PC-9 (cell line): ENCODE results near the gene KIF26B. TPM values are rescaled to one million over a fixed set of nuclear protein-coding genes. Genes with fewer than 3 reads are reported as not detected.
"Not testable (repeated sequence)": the region's sequence is repeated elsewhere in the genome, so short reads cannot be mapped to it uniquely, and the experiment has no call there.

ENCODE experiments used
- BruUV-seq: library from RNA; stranded (reverse); fragments of 400-500 nt; replicated peaks from 2 replicates; lab custom pipeline; 2021; lab: Mats Ljungman, UMichigan
- CTCF ChIA-PET: fragments of 300-600 bp; sonication (Branson Sonifier 250); formaldehyde crosslinking; loops from one replicate; lab custom pipeline; 2022; ENCODE audit warnings: antibody characterized with exemption; lab: Charles Lee
- POLR2A ChIA-PET: fragments of 300-600 bp; sonication (Branson Sonifier 250); formaldehyde crosslinking; loops from one replicate; lab custom pipeline; 2022; ENCODE audit warnings: antibody characterized with exemption; ENCODE audit not compliant: unreplicated experiment; lab: Charles Lee
- DNase-seq, 2 experiments: peaks; one replicate each; pipeline versions ENCODE4 v3.0.0 to v3.0.0-alpha.2; 2015 to 2022; ENCODE audit warnings: mixed read lengths in 1 of 2
- H2AFZ ChIP-seq: fragments of 200-600 bp; sonication (generic); 2 replicates; pipeline ENCODE4 v1.8.1; 2017; ENCODE audit warnings: antibody characterized with exemption
- H3F3A ChIP-seq: fragments of 200-600 bp; sonication (generic); 2 replicates; pipeline ENCODE4 v1.8.1; 2017; ENCODE audit warnings: antibody characterized with exemption, mild to moderate bottlenecking, low read depth; ENCODE audit not compliant: insufficient read depth
- H3K27ac ChIP-seq: fragments of 200-600 bp; sonication (generic); 2 replicates; pipeline ENCODE4 v1.6.1; 2016; ENCODE audit warnings: mixed run types
- H3K27me3 ChIP-seq: fragments of 200-600 bp; sonication (generic); 2 replicates; pipeline ENCODE4 v1.6.1; 2016; ENCODE audit warnings: low read depth, mixed run types; ENCODE audit not compliant: insufficient read depth
- H3K36me3 ChIP-seq: fragments of 200-600 bp; sonication (generic); 2 replicates; pipeline ENCODE4 v1.6.1; 2016; ENCODE audit warnings: low read depth, mixed run types
- H3K4me1 ChIP-seq: fragments of 200-600 bp; sonication (generic); replicated peaks from 2 replicates; pipeline ENCODE4 v1.6.1; 2016; ENCODE audit warnings: mixed run types; ENCODE audit not compliant: insufficient read depth
- H3K4me2 ChIP-seq: fragments of 200-600 bp; sonication (generic); 2 replicates; pipeline ENCODE4 v1.6.1; 2017; ENCODE audit warnings: mixed run types
- H3K4me3 ChIP-seq: fragments of 200-600 bp; sonication (generic); 2 replicates; pipeline ENCODE4 v1.6.1; 2016; ENCODE audit warnings: mixed run types
- H3K79me2 ChIP-seq: fragments of 200-600 bp; sonication (generic); 2 replicates; pipeline ENCODE4 v1.6.1; 2017; ENCODE audit warnings: low read depth, mixed run types
- H3K9me2 ChIP-seq: fragments of 200-600 bp; sonication (generic); 2 replicates; pipeline ENCODE4 v1.8.1; 2017; ENCODE audit warnings: mild to moderate bottlenecking; ENCODE audit not compliant: insufficient read depth
- H3K9me3 ChIP-seq: fragments of 200-600 bp; sonication (generic); 2 replicates; pipeline ENCODE4 v1.8.1; 2016; ENCODE audit warnings: low read depth; ENCODE audit not compliant: insufficient read depth
- H4K20me1 ChIP-seq: fragments of 200-600 bp; sonication (generic); 2 replicates; pipeline ENCODE4 v1.8.1; 2017; ENCODE audit not compliant: insufficient read depth
- CTCF ChIP-seq: fragments of 200-600 bp; sonication (generic); conservative IDR thresholded peaks from 2 replicates; pipeline ENCODE4 v1.6.1; 2017; ENCODE audit warnings: mixed run types, antibody characterized with exemption, mild to moderate bottlenecking, moderate library complexity
- EZH2 ChIP-seq: fragments of 200-600 bp; sonication (generic); IDR thresholded peaks from 2 replicates; pipeline ENCODE4 v1.8.0; 2017; ENCODE audit warnings: antibody characterized with exemption, low read depth
- intact Hi-C: fragments of 100-400 bp; cut with micrococcal nuclease; formaldehyde crosslinking; loops from one replicate; pipeline ENCODE4 v1.10.0; 2022; ENCODE audit not compliant: unreplicated experiment
- total RNA-seq: library from RNA; stranded (reverse); gene quantifications from 2 replicates; pipeline ENCODE4 v1.2.3, GENCODE V29; 2021

KIF26B gene
- total RNA-seq, 1 experiment from 2014 or later: 0.11 TPM

- TF ChIP-seq EZH2: no peak
- no peak for TF ChIP-seq CTCF
- H3K9me2 ChIP-seq: no peaks in the 10 kb centered on the region
- no peaks in the 10 kb centered on the region for H4K20me1 ChIP-seq
- no peak for DNase-seq
- H3K36me3 ChIP-seq: no peaks in the 10 kb centered on the region
- BruUV-seq: no TSS peak
- no peak overlapping the region for H3K4me3 ChIP-seq
- no peaks in the 10 kb centered on the region for H3K79me2 ChIP-seq
- intact Hi-C loops: no loop called here
- H3K27me3 ChIP-seq: peaks cover 85% of the 10 kb centered on the region
- H3K4me1 ChIP-seq: no peaks in the 10 kb centered on the region
- H3K27ac ChIP-seq: no peak overlapping the region
- ChIA-PET POLR2A (no interaction called here), CTCF (no interaction called here)
- no peaks in the 10 kb centered on the region for H3K9me3 ChIP-seq
- no peak overlapping the region for H2AFZ ChIP-seq
- H3K4me2 ChIP-seq: no peak overlapping the region
- no peaks in the 10 kb centered on the region for H3F3A ChIP-seq
Observed at GRCh38 chr1:245129319-245130240, 25.2 kb upstream of the KIF26B start.

- DNase-seq, POLR2A ChIA-PET, H3K4me3 ChIP-seq, H3K79me2 ChIP-seq, H4K20me1 ChIP-seq, BruUV-seq, H3K27ac ChIP-seq, CTCF ChIA-PET, H3K9me3 ChIP-seq, H3F3A ChIP-seq, H3K4me2 ChIP-seq, H3K36me3 ChIP-seq, intact Hi-C loops, H3K9me2 ChIP-seq, H3K4me1 ChIP-seq, H2AFZ ChIP-seq: not testable (repeated sequence)
- peaks cover 86% of the 10 kb centered on the region for H3K27me3 ChIP-seq
Observed at GRCh38 chr1:245130281-245131025, 24.3 kb upstream of the KIF26B start.

GRCh38 chr1:245131026-245131393 is 23.8 kb upstream of the KIF26B start:
- CTCF ChIA-PET: no interaction called here
- Histone ChIP-seq H3K4me2 (no peak overlapping the region), H2AFZ (no peak overlapping the region), H3K4me1 (no peaks in the 10 kb centered on the region), H3K4me3 (no peak overlapping the region), H3K27ac (no peak overlapping the region), H3K9me2 (no peaks in the 10 kb centered on the region), H3F3A (no peaks in the 10 kb centered on the region), H3K36me3 (no peaks in the 10 kb centered on the region), H3K9me3 (no peaks in the 10 kb centered on the region), H3K79me2 (no peaks in the 10 kb centered on the region), H3K27me3 (peaks cover 88% of the 10 kb centered on the region), H4K20me1 (no peaks in the 10 kb centered on the region)
- intact Hi-C loops: no loop called here
- POLR2A ChIA-PET: no interaction called here
- TF ChIP-seq CTCF (no peak), EZH2 (no peak)
- no TSS peak for BruUV-seq
- no peak for DNase-seq
